Fibroblast of skin of left biceps (primary cell): Measurements from ENCODE around the gene PLEKHA8.
"Not testable (repeated sequence)": the region's sequence is repeated elsewhere in the genome, so short reads cannot be mapped to it uniquely, and the experiment has no call there.

ENCODE experiments used
- DNase-seq, 2 experiments: peaks; one replicate each; pipeline ENCODE4 v3.0.0-alpha.2; 2013; ENCODE audit warnings: low read depth in 2 of 2

Gene PLEKHA8

DNA sequence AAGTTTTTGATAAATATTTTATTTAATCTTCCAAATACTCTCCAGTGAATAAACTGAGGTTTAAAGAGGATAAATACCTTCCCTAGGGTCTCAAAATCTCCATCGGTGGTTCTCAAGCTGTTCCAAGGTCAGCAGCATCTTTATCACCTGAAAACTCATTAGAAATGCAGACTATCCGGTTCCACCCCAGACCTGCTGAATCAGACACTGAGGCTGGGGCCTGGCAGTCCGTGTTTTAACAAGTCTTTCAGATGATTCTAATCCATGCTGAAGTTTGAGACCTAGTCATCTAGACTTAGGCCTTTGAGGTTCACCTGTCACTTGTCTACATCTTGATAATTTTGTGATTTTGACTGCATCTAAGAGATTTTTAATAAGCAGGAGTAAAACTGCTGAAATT lies 37.5 kb downstream of the PLEKHA8 start:
- no peak for DNase-seq

- DNase-seq: no peak
Measured at GRCh38 chr7:30066687-30067086, 38.5 kb downstream of the PLEKHA8 start.

- DNase-seq: peak; percentile 80 to 81
Measured at GRCh38 chr7:30068117-30068516, 39.9 kb downstream of the PLEKHA8 start.

DNA sequence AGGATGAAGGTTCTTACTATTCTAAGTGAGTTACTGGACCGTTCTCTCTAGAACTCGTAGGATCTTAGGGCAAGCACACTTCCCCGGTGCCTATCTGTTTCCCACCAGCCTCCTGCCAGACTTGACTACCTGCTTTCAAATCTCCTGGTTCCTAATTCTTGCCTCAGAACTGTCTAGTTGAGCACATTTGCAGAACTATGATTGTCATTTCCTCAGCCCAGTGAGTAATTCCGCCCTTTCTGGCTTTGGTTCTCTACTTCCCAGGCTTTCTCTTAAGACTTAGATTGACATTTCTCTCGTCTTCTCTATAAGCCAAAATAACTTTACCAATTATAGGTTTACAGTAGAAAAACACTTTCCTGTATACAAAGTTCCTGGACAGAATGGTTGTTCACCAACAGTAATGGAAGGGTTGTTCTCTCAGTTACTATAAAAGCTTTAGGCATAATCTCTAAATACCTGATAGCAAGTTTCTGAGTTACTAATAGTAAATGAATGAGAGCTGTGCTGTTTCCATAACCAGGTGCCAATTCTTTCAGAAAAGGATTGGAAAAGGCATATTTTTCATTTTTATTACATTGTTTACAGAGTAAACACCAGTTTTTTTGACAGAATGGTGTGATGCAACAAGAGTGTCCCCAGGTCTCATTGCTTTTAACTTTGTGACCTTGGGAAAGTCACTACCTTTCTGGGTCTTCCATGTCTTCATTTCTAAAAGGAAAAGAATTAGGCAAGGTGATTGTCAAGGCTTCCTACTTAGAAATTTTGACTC lies 41.1 kb downstream of the PLEKHA8 start:
- no peak for DNase-seq

DNA sequence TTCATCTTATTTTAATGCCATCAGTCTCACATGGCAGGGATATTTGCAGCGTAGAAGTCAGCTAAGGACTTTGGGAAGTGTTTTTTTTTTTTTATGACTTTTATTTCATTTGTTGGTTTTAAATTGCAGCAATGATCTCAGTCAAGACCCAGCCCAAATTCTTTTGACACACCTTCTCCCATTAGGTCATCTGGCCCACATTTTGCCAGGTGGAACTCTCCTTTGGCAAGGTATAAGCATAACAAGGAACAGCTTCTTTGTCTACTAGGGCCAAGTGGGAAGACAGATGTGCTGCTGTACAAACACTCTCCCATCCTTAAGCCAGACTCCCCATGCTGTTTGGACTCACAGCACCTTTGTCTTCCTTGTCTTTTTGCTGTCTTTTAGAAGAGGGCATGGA lies 41.8 kb downstream of the PLEKHA8 start:
- DNase-seq: no peak

- DNase-seq: no peak
Measured at GRCh38 chr7:30072735-30073134, 44.5 kb downstream of the PLEKHA8 start.

GRCh38 chr7:30074422-30075030 lies 46.3 kb downstream of the PLEKHA8 start:
- DNase-seq: no peak

- DNase-seq: no peak
Measured at GRCh38 chr7:30076411-30076810, 48.2 kb downstream of the PLEKHA8 start.

- no peak for DNase-seq
Measured at GRCh38 chr7:30078280-30078679, 50.1 kb downstream of the PLEKHA8 start.

DNA sequence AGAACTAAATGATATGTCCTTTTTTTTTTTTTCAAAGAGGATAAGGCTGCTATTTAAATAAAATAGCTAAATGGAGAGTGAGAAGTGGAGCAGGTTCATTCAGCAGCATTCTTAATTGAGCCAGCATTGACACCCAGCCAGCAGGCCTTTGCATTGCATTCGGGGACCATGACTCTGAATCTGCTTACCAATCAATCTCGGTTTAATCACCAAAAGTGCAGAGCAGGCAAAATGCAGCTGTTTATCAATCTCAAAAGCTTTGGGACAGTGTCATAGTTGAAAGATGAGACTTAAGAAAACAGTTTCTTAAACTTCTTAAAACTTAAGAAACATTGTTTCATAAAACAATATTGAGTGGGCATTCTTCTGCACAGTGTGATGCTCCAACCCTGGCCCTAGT lies 51.7 kb downstream of the PLEKHA8 start:
- DNase-seq: no peak

GRCh38 chr7:30080818-30081217 lies 52.6 kb downstream of the PLEKHA8 start:
- no peak for DNase-seq

DNA sequence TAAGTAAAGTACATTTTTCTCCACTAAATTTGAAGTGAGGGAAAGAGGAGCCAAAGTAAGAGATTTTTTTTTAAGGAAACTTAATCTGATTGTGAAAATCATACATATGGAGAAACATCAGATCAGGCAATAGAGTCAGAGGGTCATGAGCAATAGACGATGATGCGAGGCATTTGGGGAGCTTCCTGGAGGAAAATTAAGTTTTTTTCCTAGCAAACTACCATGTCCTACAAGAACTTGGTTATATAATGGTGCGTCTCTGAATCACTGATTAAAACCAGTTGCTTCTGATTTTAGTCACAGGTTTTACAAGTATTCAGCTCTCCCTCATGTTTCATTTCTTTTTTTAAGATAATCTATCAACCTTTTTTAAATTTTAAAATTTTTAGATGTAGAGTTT lies 54.5 kb downstream of the PLEKHA8 start:
- no peak for DNase-seq

DNA sequence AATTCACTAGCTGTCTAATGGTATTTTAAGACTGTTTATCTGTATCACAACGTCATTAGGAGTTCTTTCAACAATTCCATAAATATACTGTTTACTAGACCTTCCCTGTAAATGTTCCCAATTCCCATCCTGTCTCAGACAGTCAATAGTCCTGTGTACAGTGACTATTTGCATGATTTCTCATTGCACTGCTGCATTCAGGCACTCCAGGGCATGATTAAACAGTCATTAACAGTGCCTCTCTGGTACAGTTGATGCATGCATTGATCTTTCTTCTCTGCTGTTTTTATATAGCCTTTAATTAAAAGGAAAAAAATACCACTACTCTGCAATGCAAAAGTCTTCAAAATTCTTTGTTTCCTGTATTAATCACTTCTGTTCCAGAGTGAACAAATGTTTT lies 55.1 kb downstream of the PLEKHA8 start:
- DNase-seq: no peak

GRCh38 chr7:30084212-30084611 lies 56.0 kb downstream of the PLEKHA8 start:
- no peak for DNase-seq

DNA sequence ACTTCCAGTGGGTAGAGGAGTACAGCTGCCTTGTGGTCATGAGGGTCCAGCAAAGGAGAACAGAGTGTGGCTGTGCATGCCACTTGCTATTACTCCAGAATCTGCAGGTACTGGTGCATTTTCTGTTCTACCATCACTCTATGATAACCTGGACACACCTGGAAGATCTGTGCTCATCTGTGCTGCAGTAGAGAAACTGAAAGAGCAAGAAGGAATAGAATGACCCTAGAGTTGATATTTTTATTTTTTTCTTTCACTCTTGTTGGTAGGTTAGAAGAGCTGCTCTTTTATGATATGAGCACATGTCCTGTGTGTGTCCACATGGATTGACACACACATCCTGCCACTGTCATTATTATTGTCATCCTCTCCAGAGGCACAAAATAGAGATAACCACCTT lies 58.3 kb downstream of the PLEKHA8 start:
- no peak for DNase-seq

- DNase-seq: no peak
Measured at GRCh38 chr7:30087371-30087770, 59.2 kb downstream of the PLEKHA8 start.

DNA sequence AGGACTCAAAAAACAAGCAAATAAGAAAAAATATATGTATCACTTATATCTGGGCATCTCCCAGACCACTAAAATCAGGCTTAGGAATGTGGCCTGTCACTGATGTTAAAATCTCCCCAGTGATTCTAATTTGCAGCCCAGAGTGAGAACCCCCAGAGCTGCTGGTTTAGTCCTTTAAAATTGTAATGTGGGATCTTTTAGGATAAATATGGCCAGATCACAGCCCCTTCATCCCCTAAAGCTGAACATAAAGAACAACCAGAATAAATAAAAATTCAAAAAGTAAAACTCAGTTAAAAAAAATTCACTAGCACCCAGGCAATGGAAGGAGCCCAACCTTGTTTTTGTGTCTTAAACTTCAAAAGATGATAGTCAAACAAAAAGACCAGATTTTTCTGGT lies 60.1 kb downstream of the PLEKHA8 start:
- no peak for DNase-seq

DNA sequence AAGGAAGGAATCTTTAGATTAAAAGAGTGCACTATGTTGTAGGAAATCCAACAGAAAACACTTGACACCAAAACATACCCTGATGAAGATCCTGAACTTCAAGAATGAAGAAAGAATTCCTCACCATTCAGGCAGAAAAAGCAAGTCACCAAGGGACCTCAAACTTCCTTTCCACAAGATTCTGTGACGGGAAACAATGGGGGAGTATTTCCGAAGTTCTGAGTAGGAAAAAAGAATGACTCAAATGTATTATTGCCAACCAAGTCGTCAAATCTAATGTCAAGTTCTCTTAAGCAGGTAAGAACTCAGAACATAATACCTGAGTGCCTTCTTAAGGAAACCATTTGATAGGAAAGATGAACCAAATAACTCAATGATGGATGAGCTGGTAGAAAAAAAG lies 61.9 kb downstream of the PLEKHA8 start:
- no peak for DNase-seq

DNA sequence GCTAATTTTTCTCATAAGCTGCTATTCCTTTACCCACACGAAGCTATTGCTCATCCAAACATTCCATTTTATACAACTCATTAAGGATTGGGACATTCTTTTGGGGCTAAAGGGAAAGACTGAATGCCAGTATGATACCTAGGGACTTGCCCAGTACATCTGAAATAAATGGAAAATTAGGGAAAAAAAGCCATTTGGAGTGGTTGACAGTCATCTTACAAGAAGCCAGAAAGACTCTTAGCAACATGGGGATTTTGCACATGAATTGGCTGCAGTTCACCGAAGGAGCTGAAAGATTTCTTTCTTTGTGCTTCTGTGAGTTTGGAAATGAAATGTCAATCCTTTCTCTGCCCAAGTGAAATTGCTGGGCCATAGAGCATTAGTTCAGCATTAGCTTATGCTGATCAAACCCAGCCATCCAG lies 63.3 kb downstream of the PLEKHA8 start:
- DNase-seq: peak; percentile 57 to 59

DNA sequence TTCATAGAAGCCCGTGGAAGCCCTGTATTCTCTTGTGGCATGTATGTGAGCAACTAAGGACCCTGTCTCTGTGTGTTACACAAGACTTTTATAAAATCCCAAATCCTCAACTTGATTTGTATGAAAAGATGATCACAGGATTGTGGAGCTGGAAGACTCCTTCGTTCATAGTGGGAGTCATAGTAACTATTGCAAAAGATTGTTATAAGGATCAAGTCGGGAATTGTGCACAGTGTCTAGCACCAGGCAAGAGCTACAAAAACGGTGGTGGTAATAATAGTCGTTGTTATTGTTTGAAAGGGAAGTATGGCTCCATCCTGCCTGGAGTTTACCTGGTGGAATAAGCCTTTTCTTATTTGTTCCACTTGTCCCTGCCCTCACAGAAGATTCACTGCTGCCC lies 63.8 kb downstream of the PLEKHA8 start:
- DNase-seq: no peak

DNA sequence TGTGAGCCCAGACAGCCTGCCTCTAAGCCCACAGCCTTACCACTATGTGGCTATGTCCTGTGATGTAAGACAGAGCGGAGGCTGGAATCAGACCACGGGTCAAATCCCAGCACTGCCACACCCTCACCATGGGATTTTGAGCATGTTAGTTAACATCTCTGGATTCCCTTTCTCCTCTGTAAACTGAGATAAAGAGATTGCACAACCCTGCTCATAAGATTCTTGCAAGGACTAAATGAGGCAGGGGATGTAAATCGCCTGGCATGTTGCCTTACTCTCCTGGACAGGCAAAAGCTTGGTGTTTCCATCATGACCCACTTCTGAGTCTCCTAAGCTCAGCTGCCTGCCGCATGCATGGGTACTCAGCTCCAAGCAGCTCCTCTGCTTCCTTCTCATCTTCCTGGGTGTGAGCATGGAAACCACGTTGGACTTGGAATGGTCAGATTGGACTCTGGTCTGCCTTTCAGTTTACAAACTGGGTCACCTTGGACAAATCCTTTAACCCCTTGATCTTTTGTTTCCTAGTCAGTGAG lies 65.3 kb downstream of the PLEKHA8 start:
- DNase-seq: no peak

DNA sequence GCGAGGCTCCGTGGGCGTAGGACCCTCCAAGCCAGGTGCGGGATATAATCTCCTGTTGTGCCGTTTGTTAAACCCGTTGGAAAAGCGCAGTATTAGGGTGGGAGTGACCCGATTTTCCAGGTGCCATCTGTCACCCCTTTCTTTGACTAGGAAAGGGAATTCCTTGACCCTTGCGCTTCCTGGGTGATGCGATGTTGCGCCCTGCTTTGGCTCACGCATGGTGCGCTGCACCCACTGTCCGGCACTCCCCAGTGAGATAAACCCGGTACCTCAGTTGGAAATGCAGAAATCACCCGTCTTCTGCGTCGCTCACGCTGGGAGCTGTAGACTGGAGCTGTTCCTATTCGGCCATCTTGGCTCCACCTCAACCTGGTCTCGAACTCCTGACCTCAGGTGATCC lies 70.4 kb downstream of the PLEKHA8 start:
- DNase-seq: not testable (repeated sequence)

DNA sequence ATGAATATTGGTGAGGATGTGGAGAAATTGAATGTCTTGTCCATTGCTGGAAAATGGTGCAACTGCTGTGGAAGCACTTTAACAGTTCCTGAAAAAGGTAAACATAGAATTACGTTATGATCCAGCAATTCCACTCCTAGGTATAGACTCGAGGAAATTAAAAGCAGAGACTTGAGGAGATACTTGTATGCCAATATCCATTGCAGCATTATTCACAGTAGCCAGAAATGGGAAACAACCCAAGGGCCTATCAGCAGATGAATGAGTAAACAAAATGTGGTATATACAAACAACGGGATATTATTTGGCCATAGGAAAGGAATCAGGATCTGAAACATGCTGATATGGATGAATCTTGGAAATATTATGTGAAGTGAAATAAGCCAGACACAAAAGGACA lies 74.1 kb downstream of the PLEKHA8 start:
- DNase-seq: no peak
